CD4-positive, alpha-beta T cell treated with Interleukin-6 for 4 hours (primary cell): ENCODE data around the gene ZNF653.
"Not testable (repeated sequence)": the region's sequence is repeated elsewhere in the genome, so short reads cannot be mapped to it uniquely, and the experiment has no call there.

Source experiments
- DNase-seq: peaks from one replicate; pipeline ENCODE4 v3.0.0-alpha.2; 2020; ENCODE audit warnings: mixed read lengths

Gene ZNF653

GRCh38 chr19:11480715-11481533 lies 24.7 kb downstream of the ZNF653 start, which contains the start of gene ELAVL3:
Gene ELAVL3, minus strand, starts transcription at chr19:11481046. Its CDS starts 438 bp downstream, at chr19:11480608.
- peak; percentile 13 for DNase-seq

GRCh38 chr19:11479898-11480714 lies 25.5 kb downstream of the ZNF653 start:
- DNase-seq: no peak

GRCh38 chr19:11479090-11479897 lies 26.3 kb downstream of the ZNF653 start:
- no peak for DNase-seq

GRCh38 chr19:11478167-11479089 lies 27.2 kb downstream of the ZNF653 start:
- DNase-seq: no peak

GRCh38 chr19:11475861-11476260 lies 29.8 kb downstream of the ZNF653 start:
- no peak for DNase-seq

- not testable (repeated sequence) for DNase-seq
Observed at GRCh38 chr19:11475343-11475742, 30.3 kb downstream of the ZNF653 start.

- no peak for DNase-seq
Observed at GRCh38 chr19:11473725-11474124, 31.9 kb downstream of the ZNF653 start.

GRCh38 chr19:11468266-11468845 lies 37.3 kb downstream of the ZNF653 start:
- not testable (repeated sequence) for DNase-seq

GRCh38 chr19:11465600-11465999 lies 40.0 kb downstream of the ZNF653 start:
- no peak for DNase-seq

- no peak for DNase-seq
Observed at GRCh38 chr19:11464333-11465265, 41.0 kb downstream of the ZNF653 start.

- DNase-seq: no peak
Observed at GRCh38 chr19:11463391-11463790, 42.2 kb downstream of the ZNF653 start.

- no peak for DNase-seq
Observed at GRCh38 chr19:11461453-11461852, 44.2 kb downstream of the ZNF653 start.

GRCh38 chr19:11460207-11460606 lies 45.4 kb downstream of the ZNF653 start:
- peak; percentile 19 for DNase-seq

- DNase-seq: not testable (repeated sequence)
Observed at GRCh38 chr19:11458912-11459311, 46.7 kb downstream of the ZNF653 start.

- no peak for DNase-seq
Observed at GRCh38 chr19:11458236-11458900, 47.3 kb downstream of the ZNF653 start.

GRCh38 chr19:11457831-11458230 lies 47.8 kb downstream of the ZNF653 start:
- DNase-seq: no peak

- no peak for DNase-seq
Observed at GRCh38 chr19:11457115-11457514, 48.5 kb downstream of the ZNF653 start.

GRCh38 chr19:11456659-11457058 lies 49.0 kb downstream of the ZNF653 start:
- DNase-seq: no peak

- not testable (repeated sequence) for DNase-seq
Observed at GRCh38 chr19:11455233-11455554, 50.4 kb downstream of the ZNF653 start.
